ENCODE results near the gene EEFSEC.

The EEFSEC gene

DNA sequence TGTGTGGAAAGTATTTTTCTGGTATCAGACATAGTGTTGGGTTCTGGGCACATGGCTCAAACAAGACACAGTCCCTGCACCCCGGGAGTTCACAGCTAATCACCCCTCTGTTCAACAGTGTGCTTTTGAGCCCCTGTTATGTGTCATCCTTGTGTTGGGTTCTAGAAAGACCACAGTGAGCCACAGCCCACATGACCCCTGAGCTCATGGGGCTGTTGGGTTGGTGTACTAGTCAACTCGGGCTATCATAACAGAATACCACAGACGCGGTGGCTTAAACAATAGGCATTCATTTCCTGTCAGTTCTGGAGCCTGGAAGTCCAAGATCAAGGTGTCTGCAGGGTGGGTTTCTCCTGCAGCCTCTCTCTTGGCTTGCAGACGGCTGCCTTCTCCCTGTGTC, 213.4 kb downstream of the EEFSEC start:
- no peak for DNase-seq (ENCODE audit: low read depth in 1 of 2, low spot score in 1 of 2)
- Histone ChIP-seq H3K27ac (replicated peaks) (no peak overlapping the region), H3K27me3 (ENCODE audit: insufficient read depth, poor library complexity, severe bottlenecking) (no peaks in the 10 kb centered on the region), H3K4me3 (replicated peaks; ENCODE audit: insufficient read depth, low read length) (no peak overlapping the region)
- TF ChIP-seq, protein P1, sequence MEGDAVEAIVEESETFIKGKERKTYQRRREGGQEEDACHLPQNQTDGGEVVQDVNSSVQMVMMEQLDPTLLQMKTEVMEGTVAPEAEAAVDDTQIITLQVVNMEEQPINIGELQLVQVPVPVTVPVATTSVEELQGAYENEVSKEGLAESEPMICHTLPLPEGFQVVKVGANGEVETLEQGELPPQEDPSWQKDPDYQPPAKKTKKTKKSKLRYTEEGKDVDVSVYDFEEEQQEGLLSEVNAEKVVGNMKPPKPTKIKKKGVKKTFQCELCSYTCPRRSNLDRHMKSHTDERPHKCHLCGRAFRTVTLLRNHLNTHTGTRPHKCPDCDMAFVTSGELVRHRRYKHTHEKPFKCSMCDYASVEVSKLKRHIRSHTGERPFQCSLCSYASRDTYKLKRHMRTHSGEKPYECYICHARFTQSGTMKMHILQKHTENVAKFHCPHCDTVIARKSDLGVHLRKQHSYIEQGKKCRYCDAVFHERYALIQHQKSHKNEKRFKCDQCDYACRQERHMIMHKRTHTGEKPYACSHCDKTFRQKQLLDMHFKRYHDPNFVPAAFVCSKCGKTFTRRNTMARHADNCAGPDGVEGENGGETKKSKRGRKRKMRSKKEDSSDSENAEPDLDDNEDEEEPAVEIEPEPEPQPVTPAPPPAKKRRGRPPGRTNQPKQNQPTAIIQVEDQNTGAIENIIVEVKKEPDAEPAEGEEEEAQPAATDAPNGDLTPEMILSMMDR (IDR thresholded peaks at IDR 0.05; ENCODE audit: insufficient read depth, low read length) = no peak
- no peak for TF ChIP-seq REST (IDR thresholded peaks at IDR 0.05; ENCODE audit: insufficient replicate concordance, low read depth)

- H3K4me3 ChIP-seq (replicated peaks; ENCODE audit: insufficient read depth, low read length) = no peak overlapping the region
- no peaks in the 10 kb centered on the region for H3K27me3 ChIP-seq (ENCODE audit: insufficient read depth, poor library complexity, severe bottlenecking)
- no peak for TF ChIP-seq SPI1 (IDR thresholded peaks at IDR 0.05; ENCODE audit: borderline replicate concordance, low read depth)
- no peak for TF ChIP-seq REST (IDR thresholded peaks at IDR 0.05; ENCODE audit: insufficient replicate concordance, low read depth)
- no peak for TF ChIP-seq GABPA (IDR thresholded peaks at IDR 0.05; ENCODE audit: low read depth)
- no peak for TF ChIP-seq POLR2AphosphoS5 (IDR thresholded peaks at IDR 0.05; ENCODE audit: low read depth)
- TF ChIP-seq, protein P1 (IDR thresholded peaks at IDR 0.05; ENCODE audit: insufficient read depth, low read length) = no peak
- DNase-seq (ENCODE audit: low read depth in 1 of 2, low spot score in 1 of 2) = no peak
- no peak overlapping the region for H3K27ac ChIP-seq (replicated peaks)
Measured at GRCh38 chr3:128367221-128367620, 213.9 kb downstream of the EEFSEC start.

DNA sequence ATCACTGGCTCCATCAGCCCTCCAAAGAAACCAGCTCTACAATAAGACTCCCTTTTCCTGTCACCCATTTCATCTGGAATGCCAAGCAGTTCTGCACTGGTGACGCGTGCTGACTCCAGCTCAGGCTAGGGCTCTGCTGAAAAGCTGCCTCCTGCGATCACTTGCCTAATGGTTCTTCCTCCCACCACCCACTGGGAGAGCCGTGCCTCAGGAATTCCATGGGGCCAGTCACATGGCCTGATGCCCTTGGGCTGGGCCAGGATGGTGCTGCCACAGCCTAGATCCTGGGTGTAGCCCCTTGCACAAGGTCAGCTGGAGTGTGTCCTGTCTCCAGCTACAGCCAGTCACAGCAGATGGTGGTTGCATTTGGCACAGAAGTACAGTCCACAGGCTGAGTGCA, 214.5 kb downstream of the EEFSEC start:
- Histone ChIP-seq H3K27ac (replicated peaks) (no peak overlapping the region), H3K27me3 (ENCODE audit: insufficient read depth, poor library complexity, severe bottlenecking) (no peaks in the 10 kb centered on the region), H3K4me3 (replicated peaks; ENCODE audit: insufficient read depth, low read length) (no peak overlapping the region)
- no peak for DNase-seq (ENCODE audit: low read depth in 1 of 2, low spot score in 1 of 2)
- TF ChIP-seq GABPA (IDR thresholded peaks at IDR 0.05; ENCODE audit: low read depth) (no peak), POLR2AphosphoS5 (IDR thresholded peaks at IDR 0.05; ENCODE audit: low read depth) (no peak), REST (IDR thresholded peaks at IDR 0.05; ENCODE audit: insufficient replicate concordance, low read depth) (no peak), SPI1 (IDR thresholded peaks at IDR 0.05; ENCODE audit: borderline replicate concordance, low read depth) (no peak)
- TF ChIP-seq, protein P1 (IDR thresholded peaks at IDR 0.05; ENCODE audit: insufficient read depth, low read length) = no peak

All from HL-60 (cell line).